A549 (cell line): Measurements from ENCODE around the gene FZD1. TPM values are rescaled to one million over a fixed set of nuclear protein-coding genes. Genes with fewer than 3 reads are reported as not detected.

Source experiments
- ATAC-seq, 2 experiments: fragments of 200-7000 bp in 1 of 2; fragments of >200 bp in 1 of 2; cut with Nextera tagmentation in 1 of 2; cut with Tn5 transposase in 1 of 2; 3 replicates each; pipeline versions ENCODE4 v1.8.0 to v1.9.1; 2018 to 2020; ENCODE audit warnings: mild to moderate bottlenecking in 1 of 2, moderate library complexity in 1 of 2
- CTCF ChIA-PET: fragments of 300-600 bp; sonication (Branson Sonifier 250); formaldehyde crosslinking; extraction: SDS; loops from one replicate; lab custom pipeline; 2021; ENCODE audit warnings: antibody characterized with exemption, inconsistent platforms; lab: Yijun Ruan, JAX
- POLR2A ChIA-PET: fragments of 350-600 bp; formaldehyde crosslinking; extraction: SDS; loops from one replicate; lab custom pipeline; 2021; ENCODE audit warnings: antibody characterized with exemption, inconsistent platforms; lab: Yijun Ruan, JAX
- DNase-seq, 2 experiments: peaks; one replicate each; pipeline versions ENCODE4 v3.0.0 to v3.0.0-alpha.2; 2011 to 2016; ENCODE audit warnings: low read depth in 1 of 2, low spot score in 1 of 2
- FAIRE-seq: peaks from 2 replicates; lab custom pipeline; 2011; peaks lifted over from hg19 to GRCh38; lab: Jason Lieb, UNC
- H3K27ac ChIP-seq, 2 experiments: fragments of >200 bp; sonication (Bioruptor Twin); formaldehyde crosslinking; 3 replicates each; pipeline ENCODE4 v1.5.1; 2016 to 2017
- H3K4me1 ChIP-seq: fragments of >200 bp; sonication (Bioruptor Twin); formaldehyde crosslinking; 3 replicates; pipeline ENCODE4 v1.6.1; 2016
- H3K4me2 ChIP-seq: fragments of >200 bp; sonication (Bioruptor Twin); formaldehyde crosslinking; 3 replicates; pipeline ENCODE4 v1.6.1; 2016
- H3K4me3 ChIP-seq: fragments of >200 bp; sonication (Bioruptor Twin); formaldehyde crosslinking; 3 replicates; pipeline ENCODE4 v1.5.1; 2016
- H3K9me3 ChIP-seq: fragments of >200 bp; sonication (Bioruptor Twin); formaldehyde crosslinking; 3 replicates; pipeline ENCODE4 v1.6.1; 2016
- CBX8 ChIP-seq: fragments of 200-600 bp; sonication (generic); IDR thresholded peaks from 2 replicates; pipeline ENCODE4 v1.6.1; 2016
- FOSB ChIP-seq: fragments of 250-450 bp; sonication (Bioruptor Pico); IDR thresholded peaks from 2 replicates; pipeline ENCODE4 v1.5.0; 2020; ENCODE audit warnings: mild to moderate bottlenecking, moderate library complexity
- FOXS1 ChIP-seq: fragments of 250-450 bp; sonication (Bioruptor Pico); IDR thresholded peaks from 2 replicates; pipeline ENCODE4 v1.5.0; 2020; ENCODE audit warnings: mild to moderate bottlenecking, moderate library complexity
- GATA3 ChIP-seq: IDR thresholded peaks from 2 replicates; pipeline ENCODE4 v1.6.1; 2012; ENCODE audit warnings: borderline replicate concordance
- JUNB ChIP-seq: fragments of >200 bp; sonication (Bioruptor Twin); formaldehyde crosslinking; IDR thresholded peaks from 2 replicates; pipeline ENCODE4 v1.6.1; 2016
- MAFK ChIP-seq: fragments of 450-650 bp; IDR thresholded peaks from 2 replicates; pipeline ENCODE4 v1.6.1; 2014; ENCODE audit not compliant: partially characterized antibody
- MYC ChIP-seq: IDR thresholded peaks from 2 replicates; pipeline ENCODE4 v1.6.1; 2012; ENCODE audit warnings: mild to moderate bottlenecking, inconsistent platforms, low read length, improper control_type of control experiment, borderline replicate concordance
- NFE2L2 ChIP-seq: fragments of 150-350 bp; conservative IDR thresholded peaks from 2 replicates; pipeline ENCODE4 v1.6.1; 2014; ENCODE audit warnings: low read length
- NR3C1 ChIP-seq: fragments of >200 bp; sonication (Bioruptor Twin); formaldehyde crosslinking; IDR thresholded peaks from 3 replicates; pipeline ENCODE4 v1.6.1; 2017
- SREBF2 ChIP-seq: fragments of 450-650 bp; IDR thresholded peaks from 2 replicates; pipeline ENCODE4 v1.6.1; 2014; ENCODE audit warnings: mild to moderate bottlenecking, moderate library complexity
- ZFP36 ChIP-seq: fragments of 450-650 bp; IDR thresholded peaks from 2 replicates; pipeline ENCODE4 v1.6.1; 2014; ENCODE audit warnings: borderline replicate concordance; ENCODE audit not compliant: partially characterized antibody
- WGBS: methylation state at CpG from one replicate; pipeline ENCODE4 v1.1.6; 2017; ENCODE audit errors: missing lambda C conversion rate; 5-methylcytosine and 5-hydroxymethylcytosine counted together
- polyA plus RNA-seq, 4 experiments: library from polyadenylated mRNA; depleted of rRNA in 3 of 4; stranded (reverse); fragments of >200 nt; fragmentation: RNase III in 1 of 4; extraction: RNeasy Plus Mini Kit Qiagen cat#74134 plus additional on column Dnase treatment in 1 of 4; gene quantifications; 2 replicates in 3 of 4; 3 replicates in 1 of 4; pipeline ENCODE4 v1.2.3, GENCODE V29; 2011 to 2017
- TF ChIP-seq, protein P1 (sequence below): fragments of 200-600 bp; sonication (generic); IDR thresholded peaks from 2 replicates; pipeline ENCODE4 v1.6.1; 2016; ENCODE audit warnings: antibody characterized with exemption, mild to moderate bottlenecking, moderate library complexity
- TF ChIP-seq, protein P2 (sequence below): fragments of >200 bp; sonication (Bioruptor Twin); formaldehyde crosslinking; IDR thresholded peaks from 2 replicates; pipeline ENCODE4 v1.6.1; 2016
- TF ChIP-seq, protein P3 (sequence below): fragments of 150-350 bp; IDR thresholded peaks from 2 replicates; pipeline ENCODE4 v1.6.1; 2014; ENCODE audit warnings: low read depth, mild to moderate bottlenecking, low read length
- TF ChIP-seq, protein P4 (sequence below): fragments of 250-450 bp; sonication (Bioruptor Pico); IDR thresholded peaks from 2 replicates; pipeline ENCODE4 v1.5.0; 2021; ENCODE audit warnings: mild to moderate bottlenecking, moderate library complexity, borderline replicate concordance

The FZD1 gene
- polyA plus RNA-seq, 2 of the 4 experiments (the other 2 are of a cell fraction) = 1.4 TPM

DNA sequence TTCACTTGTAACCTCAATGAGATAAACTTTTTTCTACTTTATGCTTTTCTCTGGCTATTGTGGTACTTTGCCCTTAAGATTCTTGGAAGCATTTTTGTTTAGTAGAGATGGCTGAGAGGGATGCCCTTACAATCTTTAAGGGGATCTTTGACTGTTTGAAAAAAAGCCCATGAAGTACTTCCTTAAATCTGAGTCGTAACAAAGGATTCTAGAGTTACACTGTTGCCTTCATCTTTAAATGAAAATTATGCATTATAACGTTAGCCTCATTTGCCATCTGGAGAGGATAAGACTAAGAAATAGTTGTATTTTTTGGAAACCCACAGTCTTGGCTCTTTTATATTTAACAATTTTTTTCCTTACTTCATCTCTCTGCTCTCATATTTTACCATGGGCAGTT lies 37.8 kb upstream of the FZD1 start:
- DNase-seq (no peak), ATAC-seq (no peak), FAIRE-seq (no peak)
- ChIA-PET POLR2A (no interaction called here), CTCF (no interaction called here)
- Histone ChIP-seq H3K4me2 (no peak overlapping the region), H3K4me1 (no peaks in the 10 kb centered on the region), H3K27ac (no peak overlapping the region), H3K9me3 (no peaks in the 10 kb centered on the region)
- TF ChIP-seq MAFK = no peak
- no peak for TF ChIP-seq JUNB
- TF ChIP-seq, all 56 proteins: peak for 0
- WGBS = 5% methylated on average over 2 of the region's 2 CpGs
- H3K4me3 ChIP-seq = no peak overlapping the region

DNA sequence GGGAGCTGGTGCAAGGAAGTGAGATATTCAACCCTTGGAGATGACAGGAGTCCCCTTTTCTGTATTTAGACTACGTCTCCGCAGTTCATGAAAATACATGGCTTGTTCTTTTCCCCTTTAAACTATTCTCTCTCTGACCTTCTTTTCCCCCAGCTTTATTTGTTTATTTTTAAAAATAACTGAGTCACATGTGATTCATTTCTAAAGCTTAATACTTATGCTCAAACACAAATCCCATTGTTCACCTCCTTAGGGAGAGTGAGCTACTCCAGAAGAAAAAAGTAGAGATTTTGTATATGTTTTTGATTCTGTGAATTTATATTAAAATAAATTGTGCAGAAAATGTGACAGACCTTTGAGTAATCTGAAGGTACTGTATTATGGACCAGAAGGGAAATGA lies 35.9 kb upstream of the FZD1 start:
- Histone ChIP-seq H3K4me3 (no peak overlapping the region), H3K4me1 (no peaks in the 10 kb centered on the region), H3K27ac (no peak overlapping the region), H3K9me3 (no peaks in the 10 kb centered on the region), H3K4me2 (no peak overlapping the region)
- DNase-seq (no peak), ATAC-seq (no peak), FAIRE-seq (no peak)
- ChIA-PET POLR2A (no interaction called here), CTCF (interaction anchor here (0.6 kb wide), 1 partner anchor 75 kb away, joined by 3 read pairs; no protein-coding TSS in a partner anchor)
- WGBS = 69% methylated on average over 2 of the region's 2 CpGs
- TF ChIP-seq, protein P1, sequence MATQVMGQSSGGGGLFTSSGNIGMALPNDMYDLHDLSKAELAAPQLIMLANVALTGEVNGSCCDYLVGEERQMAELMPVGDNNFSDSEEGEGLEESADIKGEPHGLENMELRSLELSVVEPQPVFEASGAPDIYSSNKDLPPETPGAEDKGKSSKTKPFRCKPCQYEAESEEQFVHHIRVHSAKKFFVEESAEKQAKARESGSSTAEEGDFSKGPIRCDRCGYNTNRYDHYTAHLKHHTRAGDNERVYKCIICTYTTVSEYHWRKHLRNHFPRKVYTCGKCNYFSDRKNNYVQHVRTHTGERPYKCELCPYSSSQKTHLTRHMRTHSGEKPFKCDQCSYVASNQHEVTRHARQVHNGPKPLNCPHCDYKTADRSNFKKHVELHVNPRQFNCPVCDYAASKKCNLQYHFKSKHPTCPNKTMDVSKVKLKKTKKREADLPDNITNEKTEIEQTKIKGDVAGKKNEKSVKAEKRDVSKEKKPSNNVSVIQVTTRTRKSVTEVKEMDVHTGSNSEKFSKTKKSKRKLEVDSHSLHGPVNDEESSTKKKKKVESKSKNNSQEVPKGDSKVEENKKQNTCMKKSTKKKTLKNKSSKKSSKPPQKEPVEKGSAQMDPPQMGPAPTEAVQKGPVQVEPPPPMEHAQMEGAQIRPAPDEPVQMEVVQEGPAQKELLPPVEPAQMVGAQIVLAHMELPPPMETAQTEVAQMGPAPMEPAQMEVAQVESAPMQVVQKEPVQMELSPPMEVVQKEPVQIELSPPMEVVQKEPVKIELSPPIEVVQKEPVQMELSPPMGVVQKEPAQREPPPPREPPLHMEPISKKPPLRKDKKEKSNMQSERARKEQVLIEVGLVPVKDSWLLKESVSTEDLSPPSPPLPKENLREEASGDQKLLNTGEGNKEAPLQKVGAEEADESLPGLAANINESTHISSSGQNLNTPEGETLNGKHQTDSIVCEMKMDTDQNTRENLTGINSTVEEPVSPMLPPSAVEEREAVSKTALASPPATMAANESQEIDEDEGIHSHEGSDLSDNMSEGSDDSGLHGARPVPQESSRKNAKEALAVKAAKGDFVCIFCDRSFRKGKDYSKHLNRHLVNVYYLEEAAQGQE = no peak
- TF ChIP-seq FOSB (CRISPR knock-in tag) (no peak), SREBF2 (no peak)
- TF ChIP-seq, protein P2, sequence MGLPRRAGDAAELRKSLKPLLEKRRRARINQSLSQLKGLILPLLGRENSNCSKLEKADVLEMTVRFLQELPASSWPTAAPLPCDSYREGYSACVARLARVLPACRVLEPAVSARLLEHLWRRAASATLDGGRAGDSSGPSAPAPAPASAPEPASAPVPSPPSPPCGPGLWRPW = no peak
- TF ChIP-seq, protein P3, sequence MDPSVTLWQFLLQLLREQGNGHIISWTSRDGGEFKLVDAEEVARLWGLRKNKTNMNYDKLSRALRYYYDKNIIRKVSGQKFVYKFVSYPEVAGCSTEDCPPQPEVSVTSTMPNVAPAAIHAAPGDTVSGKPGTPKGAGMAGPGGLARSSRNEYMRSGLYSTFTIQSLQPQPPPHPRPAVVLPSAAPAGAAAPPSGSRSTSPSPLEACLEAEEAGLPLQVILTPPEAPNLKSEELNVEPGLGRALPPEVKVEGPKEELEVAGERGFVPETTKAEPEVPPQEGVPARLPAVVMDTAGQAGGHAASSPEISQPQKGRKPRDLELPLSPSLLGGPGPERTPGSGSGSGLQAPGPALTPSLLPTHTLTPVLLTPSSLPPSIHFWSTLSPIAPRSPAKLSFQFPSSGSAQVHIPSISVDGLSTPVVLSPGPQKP = no peak

DNA sequence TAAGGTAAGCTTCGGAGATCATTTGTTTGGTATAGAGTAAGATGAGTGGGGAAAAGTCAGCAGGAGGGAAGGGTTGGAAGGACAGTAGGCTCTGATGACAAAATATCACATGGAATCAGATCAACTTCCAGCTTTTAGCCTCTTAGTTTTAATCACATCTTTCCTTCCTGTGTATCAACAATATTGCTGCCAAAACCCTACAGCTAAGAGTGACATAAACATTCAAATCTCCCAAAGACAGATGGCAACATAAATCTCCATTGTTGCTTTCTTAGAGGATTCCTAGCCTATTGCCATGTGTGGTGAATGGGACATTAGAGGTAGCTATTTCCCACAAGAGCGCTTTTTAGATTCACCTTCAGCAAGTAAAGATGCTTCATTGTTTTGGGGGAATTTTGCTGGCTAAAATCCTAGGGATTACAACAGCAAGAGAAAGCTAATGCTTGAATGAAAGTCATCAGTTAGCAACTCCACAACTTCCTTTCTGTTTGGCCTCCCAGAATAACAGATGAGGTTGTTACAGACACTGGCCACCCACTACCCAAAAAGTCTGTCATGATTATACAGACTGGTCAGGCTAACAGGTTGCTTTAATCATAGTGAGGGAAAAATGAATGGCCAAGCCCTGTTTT lies 35.2 kb upstream of the FZD1 start:
- TF ChIP-seq FOXS1 (CRISPR knock-in tag) (no peak), JUNB (no peak), CBX8 (no peak), ZFP36 (no peak), MYC (no peak), NR3C1 (no peak), NFE2L2 (no peak), GATA3 (no peak)
- TF ChIP-seq, protein P2 = no peak
- TF ChIP-seq, protein P4, sequence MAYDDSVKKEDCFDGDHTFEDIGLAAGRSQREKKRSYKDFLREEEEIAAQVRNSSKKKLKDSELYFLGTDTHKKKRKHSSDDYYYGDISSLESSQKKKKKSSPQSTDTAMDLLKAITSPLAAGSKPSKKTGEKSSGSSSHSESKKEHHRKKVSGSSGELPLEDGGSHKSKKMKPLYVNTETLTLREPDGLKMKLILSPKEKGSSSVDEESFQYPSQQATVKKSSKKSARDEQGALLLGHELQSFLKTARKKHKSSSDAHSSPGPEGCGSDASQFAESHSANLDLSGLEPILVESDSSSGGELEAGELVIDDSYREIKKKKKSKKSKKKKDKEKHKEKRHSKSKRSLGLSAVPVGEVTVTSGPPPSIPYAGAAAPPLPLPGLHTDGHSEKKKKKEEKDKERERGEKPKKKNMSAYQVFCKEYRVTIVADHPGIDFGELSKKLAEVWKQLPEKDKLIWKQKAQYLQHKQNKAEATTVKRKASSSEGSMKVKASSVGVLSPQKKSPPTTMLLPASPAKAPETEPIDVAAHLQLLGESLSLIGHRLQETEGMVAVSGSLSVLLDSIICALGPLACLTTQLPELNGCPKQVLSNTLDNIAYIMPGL = no peak

More for the DNA sequence above, 35.2 kb upstream of the FZD1 start:
- CTCF ChIA-PET = interaction anchor here (0.6 to 1.3 kb wide), 2 partner anchors 11 to 75 kb away, joined by 3 read pairs; no protein-coding TSS in a partner anchor
- H3K27ac ChIP-seq = no peak overlapping the region
- ATAC-seq (no peak), FAIRE-seq (no peak), DNase-seq (no peak)
- no peaks in the 10 kb centered on the region for H3K4me1 ChIP-seq
- 7% methylated on average over 2 of the region's 2 CpGs for WGBS
- H3K4me2 ChIP-seq = no peak overlapping the region
- H3K4me3 ChIP-seq = no peak overlapping the region
- POLR2A ChIA-PET = no interaction called here
- no peaks in the 10 kb centered on the region for H3K9me3 ChIP-seq
